Urothelium cell line (cell line): ENCODE data around the gene TM4SF20.

ENCODE experiments used
- DNase-seq: peaks from one replicate; pipeline ENCODE4 v3.0.0; 2011; ENCODE audit warnings: low spot score, mixed read lengths
- FAIRE-seq: peaks from 2 replicates; lab custom pipeline; 2011; peaks lifted over from hg19 to GRCh38; lab: Jason Lieb, UNC

TM4SF20 gene

DNA sequence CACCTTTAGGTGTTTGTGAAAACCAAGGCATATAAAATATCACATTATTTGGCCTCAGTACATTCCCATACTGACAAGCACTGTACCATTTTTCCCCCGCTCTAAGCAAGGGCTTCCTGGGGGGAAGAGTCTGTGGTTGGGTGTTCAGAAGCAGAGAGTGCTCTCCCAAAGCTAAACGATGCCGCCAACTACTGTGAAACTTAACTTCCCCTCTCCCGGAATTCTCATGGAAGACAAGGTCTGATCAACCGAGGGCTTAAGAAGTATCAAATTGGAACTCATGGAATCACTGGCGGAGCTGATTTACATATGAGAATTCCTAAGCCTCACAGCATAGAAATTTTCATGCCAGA lies 54.5 kb downstream of the TM4SF20 start:
- FAIRE-seq: no peak

DNA sequence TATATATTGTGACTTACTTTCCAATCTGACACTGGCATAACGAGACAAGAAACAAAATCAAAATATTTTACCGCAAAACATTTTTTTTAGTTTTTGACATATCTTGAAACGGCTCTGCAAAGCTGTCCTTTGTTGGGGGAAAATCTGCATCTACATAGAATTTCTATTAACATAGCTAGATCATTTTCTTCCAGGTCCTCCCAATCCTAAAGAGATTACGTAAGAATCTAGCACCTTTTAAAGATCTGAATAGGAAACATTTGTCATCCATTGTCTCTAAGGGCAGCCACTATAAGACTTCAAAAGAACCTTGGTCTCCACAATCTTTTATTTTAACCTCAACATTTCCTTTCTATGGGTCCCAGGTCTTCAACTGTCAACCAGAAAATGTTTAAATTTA lies 55.3 kb downstream of the TM4SF20 start:
- DNase-seq (no peak), FAIRE-seq (no peak)

More for the DNA sequence above, 54.5 kb downstream of the TM4SF20 start:
- DNase-seq: peak; percentile 31

DNA sequence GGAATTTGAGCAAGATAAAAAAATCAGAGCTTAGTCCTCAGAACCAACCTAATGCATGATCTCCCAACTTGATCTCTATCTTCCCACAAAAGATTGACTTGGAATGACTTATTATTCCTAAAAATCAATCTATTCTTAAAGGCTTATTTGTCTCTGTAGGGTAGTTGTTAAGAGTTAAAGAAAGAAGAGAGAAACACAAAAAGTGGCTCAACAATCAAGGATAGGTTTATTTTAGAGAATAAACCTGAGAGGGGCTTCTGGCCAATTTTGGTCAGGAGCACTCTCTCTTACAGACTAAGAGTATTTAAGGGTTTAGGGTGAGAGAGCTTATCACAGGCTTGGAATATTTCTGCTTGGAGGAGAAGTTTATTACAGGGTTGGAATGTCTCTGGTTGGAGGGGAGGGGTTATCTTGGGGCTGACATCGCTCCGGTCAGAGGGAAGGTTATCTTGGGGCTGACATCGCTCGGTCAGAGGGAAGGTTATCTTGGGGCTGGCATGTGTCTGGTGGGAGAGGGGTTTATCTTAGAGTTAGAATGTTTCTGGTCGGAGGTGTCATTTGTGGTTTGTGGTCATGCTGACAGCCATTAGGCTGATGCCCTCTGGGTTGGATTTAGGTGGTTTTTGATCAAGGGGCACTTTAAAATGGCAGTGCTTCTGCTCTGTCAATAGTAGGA lies 56.4 kb downstream of the TM4SF20 start:
- FAIRE-seq (no peak), DNase-seq (no peak)

DNA sequence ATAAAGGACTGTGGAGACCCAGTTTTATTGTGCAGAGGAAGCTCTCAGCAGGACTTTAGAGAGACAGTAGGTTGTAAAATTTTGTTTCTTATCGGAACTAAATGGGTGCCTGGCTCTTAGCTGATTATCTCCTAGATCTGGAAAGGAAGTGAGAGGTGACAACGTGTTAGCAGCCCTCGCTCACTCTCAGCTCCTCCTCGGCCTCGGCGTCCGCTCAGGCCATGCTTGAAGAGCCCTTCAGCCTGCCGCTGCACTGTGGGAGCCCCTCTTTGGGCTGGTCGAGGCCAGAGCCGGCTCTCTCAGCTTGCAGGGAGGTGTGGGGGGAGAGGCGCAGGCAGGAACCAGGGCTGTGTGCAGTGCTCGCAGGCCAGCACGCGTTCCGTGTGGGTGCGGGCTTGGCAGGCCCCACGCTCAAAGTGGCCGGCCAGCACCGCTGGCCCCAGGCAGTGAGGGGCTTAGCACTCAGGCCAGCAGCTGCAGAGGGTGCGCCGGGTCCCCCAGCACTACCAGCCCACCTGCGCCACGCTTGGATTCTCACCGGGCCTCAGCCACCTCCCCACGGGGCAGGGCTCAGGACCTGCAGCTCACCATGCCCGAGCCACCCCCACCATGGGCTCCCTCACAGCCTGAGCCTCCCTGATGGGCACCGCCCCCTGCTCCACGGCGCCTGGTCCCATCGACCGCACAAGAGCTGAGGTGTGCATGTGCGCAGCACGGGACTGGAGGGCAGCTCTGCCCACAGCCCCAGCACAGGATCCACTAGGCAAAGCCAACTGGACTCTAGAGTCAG lies 58.6 kb downstream of the TM4SF20 start:
- FAIRE-seq (no peak), DNase-seq (no peak)

DNA sequence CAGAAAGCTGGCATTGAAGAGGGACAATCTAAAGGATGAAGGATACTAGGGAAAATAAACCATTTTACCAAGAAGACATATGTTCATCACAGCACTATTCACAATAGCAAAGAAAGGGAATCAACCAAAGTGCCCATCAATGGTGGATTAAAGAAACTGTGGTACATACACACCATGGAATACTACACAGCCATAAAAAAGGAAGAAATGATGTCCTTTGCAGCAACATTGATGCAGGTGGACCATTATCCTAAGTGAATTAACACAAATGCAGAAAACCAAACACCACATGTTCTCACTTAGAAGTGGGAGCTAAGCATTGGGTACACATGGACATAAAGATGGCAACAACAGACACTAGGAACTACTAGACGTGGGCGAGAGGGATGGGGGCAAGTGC lies 61.3 kb downstream of the TM4SF20 start:
- FAIRE-seq: no peak
- no peak for DNase-seq

DNA sequence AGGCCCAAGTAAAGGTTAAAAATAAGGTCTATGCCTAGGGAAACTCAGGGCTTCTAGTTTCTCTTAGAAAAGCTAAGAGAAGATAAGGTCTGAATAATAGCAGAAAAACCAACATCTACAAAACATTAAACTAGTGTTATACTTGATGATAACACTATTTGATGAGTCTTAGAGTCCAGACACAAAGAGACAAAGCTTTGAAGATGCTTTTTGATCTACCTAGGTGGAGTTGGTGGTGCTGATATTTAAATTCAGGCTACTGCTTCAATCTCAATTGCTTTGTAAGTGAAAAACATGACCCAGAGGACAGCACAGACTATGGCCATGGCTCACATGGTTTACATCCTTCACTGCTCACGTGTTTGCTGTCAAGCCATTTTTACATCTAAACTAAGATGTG lies 65.8 kb downstream of the TM4SF20 start:
- FAIRE-seq (no peak), DNase-seq (no peak)

DNA sequence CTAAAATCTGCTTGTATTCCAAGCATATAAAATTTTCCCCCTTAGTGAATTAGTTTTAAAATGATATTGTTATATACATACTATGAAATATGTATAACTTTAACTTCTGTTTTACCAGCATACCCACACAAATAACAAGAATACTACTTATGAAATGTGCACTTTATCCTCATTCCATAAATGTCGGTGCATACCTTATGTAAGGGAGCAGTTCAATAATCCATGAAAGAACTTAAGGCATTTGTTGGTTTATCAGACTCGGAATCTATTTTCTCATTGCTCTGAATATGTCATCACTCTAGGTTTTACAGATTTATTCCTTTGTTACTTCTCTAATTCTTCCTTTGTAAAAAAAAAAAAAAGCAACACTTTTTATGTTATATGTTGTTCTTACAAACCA lies 66.5 kb downstream of the TM4SF20 start:
- FAIRE-seq (no peak), DNase-seq (no peak)
